K562 (cell line): ENCODE data around the gene NUPR1. TPM values are rescaled to one million over a fixed set of nuclear protein-coding genes. Genes with fewer than 3 reads are reported as not detected.

Experiments used
- BCL6 ChIP-seq: fragments of 250-450 bp; sonication (Bioruptor Pico); IDR thresholded peaks from 2 replicates; pipeline ENCODE4 v1.4.0; 2020
- CBX3 ChIP-seq, 2 experiments: IDR thresholded peaks; 1 replicate in 1 of 2; 2 replicates in 1 of 2; pipeline ENCODE4 v1.6.1; 2012; ENCODE audit warnings: inconsistent platforms in 2 of 2, low read length in 2 of 2, borderline replicate concordance in 1 of 2, control low read depth in 1 of 2
- CBX8 ChIP-seq: fragments of 200-600 bp; sonication (generic); IDR thresholded peaks from 2 replicates; pipeline ENCODE4 v1.6.1; 2012; ENCODE audit warnings: borderline replicate concordance, mixed run types, low read depth, mild to moderate bottlenecking, moderate library complexity, mixed read lengths, low read length, control low read depth, inconsistent platforms; ENCODE audit not compliant: poor library complexity, severe bottlenecking; ENCODE audit errors: extremely low read depth
- CHD1 ChIP-seq: fragments of 200-600 bp; sonication (generic); IDR thresholded peaks from one replicate; pipeline ENCODE4 v1.6.1; 2012; ENCODE audit warnings: mild to moderate bottlenecking, moderate library complexity, low read length, inconsistent platforms
- CSDE1 ChIP-seq, 2 experiments: fragments of 450-650 bp; IDR thresholded peaks; 2 replicates each; pipeline ENCODE4 v1.6.1; 2016; ENCODE audit warnings: mild to moderate bottlenecking in 1 of 2
- CTBP1 ChIP-seq: fragments of 450-650 bp; IDR thresholded peaks from 2 replicates; pipeline ENCODE4 v1.6.1; 2016; ENCODE audit warnings: borderline replicate concordance
- E2F6 ChIP-seq, 2 experiments: IDR thresholded peaks; 2 replicates each; pipeline ENCODE4 v1.6.1; 2011; ENCODE audit warnings: borderline replicate concordance in 1 of 2, control low read depth in 1 of 2, low read depth in 1 of 2, low read length in 1 of 2, mild to moderate bottlenecking in 1 of 2, mixed read lengths in 1 of 2, moderate library complexity in 1 of 2; ENCODE audit not compliant: insufficient read depth in 1 of 2, insufficient read length in 1 of 2, poor library complexity in 1 of 2, severe bottlenecking in 1 of 2; ENCODE audit errors: extremely low read depth in 1 of 2
- ETV5 ChIP-seq: sonication (generic); formaldehyde crosslinking; IDR thresholded peaks from 2 replicates; pipeline ENCODE4 v1.4.0; 2020; ENCODE audit warnings: low read depth, mild to moderate bottlenecking, missing genetic modification reagents
- FOXP1 ChIP-seq: sonication (generic); formaldehyde crosslinking; IDR thresholded peaks from 2 replicates; pipeline ENCODE4 v1.8.0; 2022; ENCODE audit warnings: mild to moderate bottlenecking, missing genetic modification reagents
- MYNN ChIP-seq, 2 experiments: sonication (generic); formaldehyde crosslinking in 1 of 2; IDR thresholded peaks; 2 replicates each; pipeline versions ENCODE4 v1.5.0 to v1.6.1; 2016 to 2020; ENCODE audit warnings: antibody characterized with exemption in 1 of 2, missing genetic modification reagents in 1 of 2
- NFATC3 ChIP-seq: fragments of 450-650 bp; IDR thresholded peaks from 2 replicates; pipeline ENCODE4 v1.6.1; 2017; ENCODE audit warnings: mild to moderate bottlenecking
- POLR2A ChIP-seq: fragments of 450-650 bp; conservative IDR thresholded peaks from 2 replicates; pipeline ENCODE4 v1.6.1; 2016
- RNF2 ChIP-seq: sonication (generic); IDR thresholded peaks from 2 replicates; pipeline ENCODE4 v1.6.1; 2016
- SUPT5H ChIP-seq: fragments of 450-650 bp; IDR thresholded peaks from 2 replicates; pipeline ENCODE4 v1.6.1; 2016
- UBTF ChIP-seq, 2 experiments: IDR thresholded peaks; 2 replicates each; pipeline ENCODE4 v1.6.1; 2012; ENCODE audit warnings: improper control_type of control experiment in 2 of 2, low read depth in 2 of 2, low read length in 2 of 2, borderline replicate concordance in 1 of 2
- ZBTB2 ChIP-seq: fragments of 450-650 bp; IDR thresholded peaks from 2 replicates; pipeline ENCODE4 v1.6.1; 2016; ENCODE audit warnings: antibody characterized with exemption
- ZMIZ1 ChIP-seq, 2 experiments: fragments of 150-350 bp in 1 of 2; IDR thresholded peaks; 2 replicates each; pipeline ENCODE4 v1.6.1; 2012 to 2016; ENCODE audit warnings: low read depth in 2 of 2, low read length in 2 of 2, mild to moderate bottlenecking in 1 of 2, moderate library complexity in 1 of 2
- ZNF184 ChIP-seq: sonication (generic); formaldehyde crosslinking; IDR thresholded peaks from 2 replicates; pipeline ENCODE4 v1.5.0; 2020; ENCODE audit warnings: missing genetic modification reagents
- polyA plus RNA-seq, 8 experiments: library from polyadenylated mRNA; depleted of rRNA in 4 of 8; stranded (reverse) in 5 of 8; unstranded in 3 of 8; fragments of >200 nt; fragmentation: Nextera tagmentation in 2 of 8; fragmentation: Illumina TruSeq in 1 of 8; extraction: Ambion mirVana in 2 of 8; extraction: Trizol in 1 of 8; gene quantifications; 2 replicates each; pipeline versions ENCODE4 v1.2.1 to v1.2.3, GENCODE V29; 2011 to 2014; ENCODE audit warnings: inconsistent platforms in 1 of 8, missing spikeins in 1 of 8
- total RNA-seq, 7 experiments: library from RNA; depleted of rRNA in 6 of 7; stranded (reverse); fragments of >200 nt in 6 of 7; fragmentation: Illumina TruSeq in 2 of 7; extraction: Trizol in 2 of 7; gene quantifications; 2 replicates each; pipeline versions ENCODE4 v1.2.1 to v1.2.3, GENCODE V29; 2011 to 2021; ENCODE audit warnings: low replicate concordance in 1 of 7

NUPR1 gene
- total and polyA plus RNA-seq, 9 of the 15 experiments (the other 6 are each of a cell fraction or from before 2014, with no cell fraction given) = 0.07 to 1.5 (median 0.27) TPM

- TF ChIP-seq ZMIZ1 (IDR thresholded peaks at IDR 0.05; ENCODE audit: low read depth in 2 of 2, low read length in 2 of 2) = 0 out of 4 replicates have a peak, but pooled peaks of 1 of the 2 experiments have one; percentile 30
- no peak for TF ChIP-seq CSDE1 (IDR thresholded peaks at IDR 0.05)
- peak in 1 of 2 experiments; percentile 41; a peak in 1 of 4 replicates for TF ChIP-seq UBTF (IDR thresholded peaks at IDR 0.05; ENCODE audit: borderline replicate concordance in 1 of 2, low read depth in 2 of 2, low read length in 2 of 2)
- peak; percentile 51; the same call in 1 of the 2 replicates for TF ChIP-seq SUPT5H
- TF ChIP-seq CTBP1 = peak; percentile 58; the same call in 1 of the 2 replicates
- TF ChIP-seq ETV5 (CRISPR knock-in tag) = peak; percentile 61; the same call in 1 of the 2 replicates
- peak in 1 of 2 experiments; percentile 14 for TF ChIP-seq E2F6 (IDR thresholded peaks at IDR 0.05; ENCODE audit: borderline replicate concordance in 1 of 2, extremely low read depth in 1 of 2, insufficient read depth in 1 of 2, insufficient read length in 1 of 2, low read depth in 1 of 2, low read length in 1 of 2, poor library complexity in 1 of 2, severe bottlenecking in 1 of 2)
- TF ChIP-seq BCL6 (CRISPR knock-in tag) = no peak
- TF ChIP-seq ZBTB2 = peak; percentile 48; the same call in 1 of the 2 replicates
- TF ChIP-seq POLR2A = peak; percentile 49
- TF ChIP-seq NFATC3 = no peak
- peak; percentile 67 for TF ChIP-seq CHD1
- TF ChIP-seq MYNN (IDR thresholded peaks at IDR 0.05) = 0 out of 2 replicates have a peak, but pooled peaks have one; percentile 31
- TF ChIP-seq MYNN (CRISPR knock-in tag; IDR thresholded peaks at IDR 0.05) = no peak
- 0 out of 3 replicates have a peak, but pooled peaks of 1 of the 2 experiments have one; percentile 1 for TF ChIP-seq CBX3 (IDR thresholded peaks at IDR 0.05; ENCODE audit: borderline replicate concordance in 1 of 2, low read length in 2 of 2)
- 0 out of 2 replicates have a peak, but pooled peaks have one; percentile 21 for TF ChIP-seq FOXP1 (CRISPR knock-in tag)
- TF ChIP-seq RNF2 = 0 out of 2 replicates have a peak, but pooled peaks have one; percentile 37
- no peak for TF ChIP-seq ZNF184
- no peak for TF ChIP-seq CBX8
Observed at GRCh38 chr16:28491230-28491969, 47.4 kb downstream of the NUPR1 start (continued).
